IMR-90 (cell line): Measurements from ENCODE around the gene KCNAB2.

Experiments used
- CTCF ChIP-seq: conservative IDR thresholded peaks from 2 replicates; pipeline ENCODE4 v1.5.1; 2012; ENCODE audit warnings: mild to moderate bottlenecking, low read depth, low read length, improper control_type of control experiment
- FOS ChIP-seq: fragments of 150-350 bp; IDR thresholded peaks from 2 replicates; pipeline ENCODE4 v1.6.1; 2016; ENCODE audit warnings: low read depth, low read length
- MAFK ChIP-seq: IDR thresholded peaks from 2 replicates; pipeline ENCODE4 v1.6.1; 2012; ENCODE audit warnings: low read depth, low read length, improper control_type of control experiment
- MAZ ChIP-seq: IDR thresholded peaks from 2 replicates; pipeline ENCODE4 v1.6.1; 2012; ENCODE audit warnings: low read depth, mild to moderate bottlenecking, low read length, improper control_type of control experiment, moderate library complexity, borderline replicate concordance
- POLR2A ChIP-seq: IDR thresholded peaks from 2 replicates; pipeline ENCODE4 v1.6.1; 2012; ENCODE audit warnings: mild to moderate bottlenecking, low read depth, low read length
- RAD21 ChIP-seq: IDR thresholded peaks from 2 replicates; pipeline ENCODE4 v1.6.1; 2012; ENCODE audit warnings: low read length, improper control_type of control experiment
- RCOR1 ChIP-seq: IDR thresholded peaks from 2 replicates; pipeline ENCODE4 v1.6.1; 2012; ENCODE audit warnings: mild to moderate bottlenecking, low read length, improper control_type of control experiment; ENCODE audit not compliant: insufficient replicate concordance
- SMC3 ChIP-seq: fragments of 150-350 bp; IDR thresholded peaks from 2 replicates; pipeline ENCODE4 v1.6.1; 2016; ENCODE audit warnings: low read depth, mild to moderate bottlenecking, antibody characterized with exemption, low read length, moderate library complexity

GRCh38 chr1:6148497-6149241 lies 103.0 kb downstream of the KCNAB2 start:
- TF ChIP-seq POLR2A (no peak), CTCF (no peak), FOS (no peak), MAFK (no peak), RCOR1 (no peak), SMC3 (no peak), RAD21 (no peak), MAZ (no peak)
